GM21528 (cell line): ENCODE results near the gene FHAD1.

Experiments
- ATAC-seq: cut with Tn5 transposase; IDR thresholded peaks from one replicate; pipeline ENCODE4 v1.9.1; 2021; ENCODE audit warnings: mild to moderate bottlenecking, moderate library complexity; ENCODE audit not compliant: unreplicated experiment, low FRiP score

The FHAD1 gene

DNA sequence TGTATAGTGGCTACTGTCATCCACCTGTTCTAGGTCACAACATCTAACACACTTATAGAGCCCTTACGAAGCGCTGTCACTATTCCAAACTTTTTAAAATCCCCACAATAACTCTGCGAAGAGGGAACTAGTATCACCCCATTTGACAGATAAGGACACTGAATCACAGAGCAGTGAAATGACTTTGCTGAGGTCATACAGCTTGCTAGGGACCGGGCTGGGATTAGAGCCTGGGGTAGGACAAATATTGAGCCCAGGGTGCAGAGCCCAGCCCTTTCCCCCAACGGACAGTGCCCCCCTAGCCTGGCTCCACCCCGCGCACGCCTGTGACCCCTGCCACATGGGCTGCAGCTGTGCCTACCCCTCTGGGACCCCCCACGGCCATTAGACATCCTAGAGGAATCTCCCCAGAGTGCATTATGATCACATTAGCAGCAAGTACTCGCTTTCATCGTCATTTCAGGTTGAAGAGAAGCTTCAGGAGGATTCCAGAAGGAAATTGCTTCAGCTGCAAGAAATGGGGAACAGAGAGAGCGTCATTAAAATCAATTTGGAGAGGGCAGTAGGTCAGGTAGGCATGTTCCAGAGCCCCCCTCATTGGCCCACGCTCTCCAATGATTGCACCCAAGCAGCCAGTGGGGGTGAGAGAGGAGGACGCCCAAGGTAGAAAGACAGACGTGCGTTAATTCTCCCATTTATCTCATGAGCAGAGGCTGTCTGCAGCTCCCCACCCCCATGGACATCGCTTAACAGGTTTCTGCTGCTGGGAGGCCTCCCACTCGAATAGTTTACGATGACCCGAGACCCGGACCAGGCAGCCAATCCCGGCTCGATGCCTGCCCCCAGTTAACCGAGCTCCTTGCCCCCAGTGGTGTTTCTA, 77.2 kb downstream of the FHAD1 start:
- no peak for ATAC-seq

- ATAC-seq, result no peak
Measured at GRCh38 chr1:15324869-15325335, 77.9 kb downstream of the FHAD1 start.

GRCh38 chr1:15325375-15326085, 78.5 kb downstream of the FHAD1 start:
- ATAC-seq, result no peak

DNA sequence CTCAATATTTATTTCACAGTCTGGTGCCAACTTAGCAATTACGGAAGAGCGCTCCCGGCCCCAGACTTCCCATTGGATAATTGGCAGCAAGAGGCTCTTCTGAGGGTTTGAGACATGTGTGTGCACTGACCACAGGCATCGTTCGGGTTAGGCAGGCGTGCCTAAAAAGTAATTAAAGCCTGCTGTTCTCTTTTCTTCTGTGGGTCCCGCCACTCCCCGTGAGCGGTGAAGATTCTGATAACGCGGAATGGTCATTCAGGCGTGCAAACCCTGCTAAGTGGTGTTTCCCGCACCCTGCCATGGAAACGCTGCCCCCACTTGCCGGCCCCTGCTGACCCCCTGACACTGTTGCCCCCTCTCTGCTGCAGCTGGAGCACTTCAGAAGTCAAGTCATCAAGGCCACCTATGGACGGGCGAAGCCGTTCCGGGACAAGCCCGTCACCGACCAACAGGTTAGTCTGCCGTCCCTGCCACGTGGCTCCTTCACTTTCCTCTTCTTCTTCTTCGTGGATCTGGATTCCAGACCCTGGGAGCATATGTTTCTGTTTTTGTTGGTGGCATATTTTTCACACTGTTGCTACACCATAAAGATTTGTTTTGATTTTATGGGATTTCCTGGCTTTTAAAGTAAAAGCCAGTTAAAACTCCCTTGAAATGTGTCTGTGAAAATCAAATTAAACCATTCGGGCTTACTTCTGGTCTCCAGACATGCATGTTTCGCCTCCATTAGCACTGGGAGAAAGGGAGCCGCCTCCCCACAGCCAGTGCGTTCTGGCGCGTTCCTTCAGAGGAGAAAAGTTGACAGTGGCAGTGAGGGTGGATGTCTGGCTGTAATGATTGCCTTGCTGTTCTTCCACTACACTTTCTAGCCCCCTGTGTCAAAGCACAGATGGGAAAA, 79.9 kb downstream of the FHAD1 start:
- ATAC-seq, result no peak

GRCh38 chr1:15328351-15329103, 81.5 kb downstream of the FHAD1 start:
- no peak for ATAC-seq

DNA sequence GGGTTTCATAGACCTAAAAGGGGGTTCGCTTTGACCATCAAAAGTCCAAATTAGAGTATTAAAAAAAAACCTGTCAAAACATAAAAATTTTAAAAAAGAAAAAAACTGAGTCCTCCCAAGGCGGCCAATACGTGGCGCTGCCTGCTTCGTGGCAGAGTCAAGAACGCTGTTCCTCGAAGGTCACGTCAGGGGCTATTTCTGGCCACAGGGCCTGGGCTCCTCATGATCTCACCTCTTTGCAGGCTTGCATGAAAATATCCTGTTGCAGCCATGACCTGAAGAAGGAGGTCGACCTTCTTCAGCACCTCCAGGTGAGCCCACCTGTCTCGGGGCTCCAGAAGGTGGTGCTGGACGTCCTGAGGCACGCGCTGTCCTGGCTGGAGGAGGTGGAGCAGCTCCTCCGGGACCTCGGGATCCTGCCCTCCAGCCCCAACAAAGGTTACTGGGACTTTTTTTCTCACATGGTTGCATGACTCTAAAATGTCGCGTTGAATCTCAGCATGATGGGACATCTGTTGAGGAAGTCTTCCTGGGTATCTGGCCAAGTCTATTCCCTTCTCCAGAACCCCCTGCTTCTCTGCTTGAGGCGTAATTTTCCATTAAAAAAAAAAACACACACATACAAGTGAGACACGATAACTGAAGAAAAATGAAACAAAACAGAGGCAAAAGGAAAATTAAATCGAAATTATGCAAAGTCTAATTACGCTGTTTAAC, 82.2 kb downstream of the FHAD1 start:
- ATAC-seq, result no peak

- no peak for ATAC-seq
Measured at GRCh38 chr1:15330028-15330427, 83.0 kb downstream of the FHAD1 start.

DNA sequence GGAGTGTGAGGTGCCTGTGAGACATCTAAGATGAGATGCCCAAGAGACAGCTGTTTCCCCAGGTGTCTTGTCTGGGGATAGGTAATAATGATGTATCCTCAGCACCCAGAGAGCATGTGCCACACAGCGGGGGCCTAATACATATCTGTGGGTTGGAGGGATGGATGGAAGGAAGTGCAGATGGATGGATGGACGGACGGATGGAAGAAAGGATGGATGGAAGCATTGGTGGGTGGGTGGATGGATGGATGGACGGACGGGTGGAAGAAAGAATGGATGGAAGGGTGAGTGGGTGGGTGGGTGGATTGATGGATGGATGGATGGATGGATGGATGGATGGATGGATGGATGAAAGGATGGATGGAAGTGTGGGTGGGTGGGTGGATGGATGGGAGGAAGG, 84.2 kb downstream of the FHAD1 start:
- ATAC-seq, result no peak

GRCh38 chr1:15331734-15332133, 84.7 kb downstream of the FHAD1 start:
- ATAC-seq, result no peak

DNA sequence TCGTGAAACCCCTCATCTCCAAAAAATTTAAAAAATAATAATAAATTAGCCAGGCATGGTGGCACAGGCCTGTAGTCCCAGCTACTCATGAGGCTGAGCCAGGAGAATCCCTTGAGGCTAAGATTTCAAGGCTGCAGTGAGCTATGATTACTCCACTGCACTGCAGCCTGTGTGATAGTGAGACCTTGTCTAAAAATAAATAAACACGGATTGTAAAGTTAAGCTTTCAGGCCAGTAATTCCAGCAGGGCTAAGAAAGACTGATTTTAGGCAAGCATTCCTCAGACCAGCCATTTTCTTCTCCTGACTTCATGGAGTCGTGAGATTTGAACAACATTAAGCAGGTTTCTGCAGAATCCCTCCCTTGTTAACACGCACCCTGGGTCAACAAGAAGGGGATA, 85.5 kb downstream of the FHAD1 start:
- ATAC-seq, result no peak

- no peak for ATAC-seq
Measured at GRCh38 chr1:15332952-15333715, 86.1 kb downstream of the FHAD1 start.

DNA sequence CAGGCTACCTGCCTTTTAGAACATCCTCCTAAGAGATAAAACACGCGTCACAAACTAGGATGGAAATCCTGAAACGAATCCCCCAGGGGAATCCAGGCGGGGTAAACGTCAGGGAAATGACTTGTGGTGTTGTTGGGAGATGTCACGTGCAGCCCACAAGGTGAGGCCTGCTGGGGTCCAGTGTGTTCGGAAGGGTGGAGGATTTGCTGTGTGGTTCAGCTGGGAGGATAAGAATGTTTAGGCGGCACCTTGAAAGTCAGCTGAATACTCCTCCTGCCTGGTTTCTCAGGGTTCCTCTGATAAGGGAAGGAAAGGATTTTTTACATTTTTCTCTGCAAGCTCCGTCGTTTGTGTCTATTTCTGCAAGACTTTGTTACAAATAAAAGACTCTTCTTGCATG, 88.0 kb downstream of the FHAD1 start:
- ATAC-seq, result no peak

DNA sequence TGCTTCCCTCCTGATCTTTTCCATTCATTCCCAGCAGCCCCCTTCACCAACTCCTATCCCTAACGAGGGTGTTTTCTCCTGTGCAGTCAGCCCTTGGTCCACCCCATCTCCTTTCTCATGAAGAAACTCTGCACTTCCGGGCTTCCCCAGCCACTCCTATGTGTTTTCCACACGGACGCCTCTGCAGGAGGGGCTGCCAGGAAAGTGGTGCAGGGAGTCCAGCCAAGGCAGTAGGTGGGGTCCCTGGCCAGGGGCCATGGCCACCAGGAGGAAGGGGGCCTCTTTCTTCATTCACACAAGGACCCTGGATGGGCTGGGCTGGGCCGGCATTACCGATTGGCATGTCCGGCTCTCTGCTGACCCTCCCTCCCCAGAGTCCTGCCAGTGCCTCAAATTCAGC, 89.8 kb downstream of the FHAD1 start:
- ATAC-seq, result no peak

DNA sequence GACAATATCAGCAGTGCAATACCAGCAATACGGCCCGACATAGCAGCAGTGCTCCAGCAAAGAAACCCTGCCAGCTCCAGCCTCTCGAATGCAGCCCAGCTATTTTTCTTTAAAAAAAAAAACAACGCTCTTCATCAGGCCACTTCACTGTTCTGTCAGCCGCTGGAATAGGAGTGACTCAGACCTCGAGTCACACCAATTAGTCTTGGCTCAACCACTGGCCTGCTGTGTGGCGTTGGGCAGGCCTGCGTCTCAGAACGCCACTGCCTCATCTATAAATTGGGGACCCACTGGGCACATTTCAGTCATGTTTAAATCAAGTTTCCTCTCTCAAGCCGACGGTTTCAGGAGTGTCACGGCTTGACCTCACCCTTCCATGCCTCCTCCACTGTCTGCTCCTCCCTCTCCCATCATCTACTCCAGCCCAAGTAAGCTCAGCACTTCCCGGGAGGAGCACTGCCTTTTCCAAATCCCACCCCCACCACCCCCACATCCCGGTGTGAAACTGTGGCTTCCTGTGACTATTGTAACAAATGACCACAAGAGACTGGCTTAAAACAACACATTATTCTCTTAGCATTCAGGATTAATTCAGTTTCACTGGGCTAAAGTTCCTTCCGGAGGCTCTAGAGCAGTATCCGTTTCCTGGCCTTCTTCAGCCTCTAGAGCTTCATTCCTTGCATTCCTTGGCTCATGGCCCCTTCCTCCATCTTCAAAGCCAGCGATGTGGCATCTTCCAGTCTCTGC, 90.8 kb downstream of the FHAD1 start:
- no peak for ATAC-seq

- no peak for ATAC-seq
Measured at GRCh38 chr1:15339570-15339969, 92.5 kb downstream of the FHAD1 start.

- ATAC-seq, result no peak
Measured at GRCh38 chr1:15341228-15341627, 94.2 kb downstream of the FHAD1 start.

- no peak for ATAC-seq
Measured at GRCh38 chr1:15341634-15342407, 94.8 kb downstream of the FHAD1 start.
